ENCODE data around the gene PSTPIP2.
A peak's percentile ranks its signal among the peaks of the same experiment; 100 is the strongest.

PSTPIP2 gene

DNA sequence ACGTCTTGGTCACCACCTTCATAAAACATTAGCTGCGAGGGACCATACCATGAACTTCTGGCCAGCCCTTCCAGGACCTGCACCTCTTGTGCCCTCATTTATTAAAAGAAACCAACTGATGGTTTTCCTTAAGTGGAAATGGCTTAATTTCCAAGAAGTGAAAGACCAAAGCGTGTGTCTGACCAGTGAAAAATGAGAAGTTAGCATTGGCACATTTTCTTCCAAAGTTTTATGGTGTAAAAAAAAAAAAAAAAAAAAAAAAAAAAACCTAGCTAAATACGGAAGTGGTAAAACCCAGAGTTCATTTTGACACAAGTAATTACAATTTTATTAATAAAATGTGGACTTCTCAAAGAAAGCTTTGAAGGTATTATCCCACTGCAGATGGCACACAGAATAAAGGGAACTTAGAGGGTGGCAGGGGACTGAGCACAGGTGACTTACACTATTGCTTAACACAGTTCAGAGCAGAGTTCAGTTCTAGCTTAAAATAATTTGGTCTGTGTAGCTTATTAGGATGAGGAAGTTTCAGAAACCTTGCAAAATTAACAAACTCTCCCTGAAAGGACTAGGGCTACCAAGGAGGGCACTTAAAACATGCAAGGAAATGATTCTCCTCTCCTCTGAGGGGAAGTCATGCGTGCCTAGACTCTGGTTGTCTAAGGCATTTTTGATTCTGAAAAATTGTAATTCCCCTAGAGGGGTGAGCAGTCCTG is 62.8 kb downstream of the PSTPIP2 start:
- Histone ChIP-seq H3K14ac (ENCODE audit: low read length) (no peak overlapping the region), H4K12ac (ENCODE audit: low read depth, low read length) (no peak overlapping the region), H2AK5ac (ENCODE audit: low read length) (no peak overlapping the region), H2BK12ac (ENCODE audit: low read length) (no peak overlapping the region), H4K8ac (ENCODE audit: low read depth, low read length) (no peak overlapping the region), H3K79me1 (ENCODE audit: low read length) (no peaks in the 10 kb centered on the region), H2BK120ac (ENCODE audit: insufficient read depth, low read length, poor library complexity) (no peak overlapping the region), H3K36me3 (ENCODE audit: control insufficient read depth in 1 of 2, insufficient read depth in 2 of 2, low read length in 2 of 2) (peaks cover 14 to 25% of the 10 kb centered on the region in 2 experiments), H2AFZ (ENCODE audit: insufficient read depth, low read length, poor library complexity) (no peak overlapping the region), H3K27ac (ENCODE audit: low read depth, low read length) (no peak overlapping the region), H4K91ac (ENCODE audit: low read depth, low read length) (no peak overlapping the region), H3K4me2 (ENCODE audit: low read length) (no peak overlapping the region), H3K9ac (ENCODE audit: low read length) (no peak overlapping the region), H3K4me3 (ENCODE audit: low read depth, low read length) (no peak overlapping the region), H2BK5ac (ENCODE audit: low read depth, low read length, poor library complexity) (no peak overlapping the region), H3K23ac (ENCODE audit: low read length) (no peak overlapping the region), H3K27me3 (ENCODE audit: insufficient read depth, low read length) (no peaks in the 10 kb centered on the region), H3K9me3 (ENCODE audit: insufficient read depth, low read depth, low read length) (no peaks in the 10 kb centered on the region), H3K4ac (ENCODE audit: low read depth, low read length) (no peak overlapping the region), H3K4me1 (ENCODE audit: control insufficient read depth in 1 of 2, insufficient read depth in 2 of 2, low read length in 2 of 2) (peaks cover 0 to 4% of the 10 kb centered on the region in 2 experiments), H3K18ac (ENCODE audit: low read length) (no peak overlapping the region), H3K79me2 (ENCODE audit: control insufficient read depth, insufficient read depth, low read length, poor library complexity) (no peaks in the 10 kb centered on the region)
- no CpG with 5 or more reads among the region's 5 CpGs for WGBS (ENCODE audit: extremely low coverage, insufficient coverage, insufficient read length)
- peak in 1 of 2 donors; percentile 26 for DNase-seq

DNA sequence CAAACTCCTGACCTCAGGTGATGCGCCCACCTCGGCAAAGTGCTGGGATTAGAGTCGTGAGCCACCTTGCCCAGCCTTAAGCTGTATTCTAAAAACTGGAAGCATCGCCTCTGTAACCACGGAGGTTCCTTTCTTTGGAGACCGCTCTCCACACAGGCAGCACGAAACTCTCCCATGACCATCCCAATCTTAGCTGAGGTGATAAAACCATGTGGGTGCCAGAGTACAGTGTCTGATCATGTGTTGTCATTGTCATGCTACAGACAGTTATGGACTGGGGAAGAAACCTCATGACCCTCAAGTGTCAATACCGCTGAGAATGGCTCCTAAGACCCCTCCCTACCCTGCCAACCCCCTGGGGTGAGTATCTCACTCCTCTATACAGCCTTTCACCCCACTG is 63.5 kb downstream of the PSTPIP2 start:
- no peaks in the 10 kb centered on the region for H3K27me3 ChIP-seq (ENCODE audit: insufficient read depth, low read length)
- H3K4me1 ChIP-seq (ENCODE audit: control insufficient read depth in 1 of 2, insufficient read depth in 2 of 2, low read length in 2 of 2): peaks cover 0 to 4% of the 10 kb centered on the region in 2 experiments
- H3K23ac ChIP-seq (ENCODE audit: low read length): no peak overlapping the region
- no peak overlapping the region for H2BK5ac ChIP-seq (ENCODE audit: low read depth, low read length, poor library complexity)
- no peak overlapping the region for H3K4ac ChIP-seq (ENCODE audit: low read depth, low read length)
- DNase-seq: no peak
- no peak overlapping the region for H3K14ac ChIP-seq (ENCODE audit: low read length)
- no peak overlapping the region for H3K4me3 ChIP-seq (ENCODE audit: low read depth, low read length)
- H2BK120ac ChIP-seq (ENCODE audit: insufficient read depth, low read length, poor library complexity): no peak overlapping the region
- H4K91ac ChIP-seq (ENCODE audit: low read depth, low read length): no peak overlapping the region
- no peaks in the 10 kb centered on the region for H3K79me1 ChIP-seq (ENCODE audit: low read length)
- H3K36me3 ChIP-seq (ENCODE audit: control insufficient read depth in 1 of 2, insufficient read depth in 2 of 2, low read length in 2 of 2): peaks cover 13 to 25% of the 10 kb centered on the region in 2 experiments
- H4K12ac ChIP-seq (ENCODE audit: low read depth, low read length): no peak overlapping the region
- WGBS (ENCODE audit: extremely low coverage, insufficient coverage, insufficient read length): no CpG with 5 or more reads among the region's 8 CpGs
- no peak overlapping the region for H2AFZ ChIP-seq (ENCODE audit: insufficient read depth, low read length, poor library complexity)
- no peak overlapping the region for H4K8ac ChIP-seq (ENCODE audit: low read depth, low read length)
- H3K9ac ChIP-seq (ENCODE audit: low read length): no peak overlapping the region
- no peak overlapping the region for H3K4me2 ChIP-seq (ENCODE audit: low read length)
- H3K18ac ChIP-seq (ENCODE audit: low read length): no peak overlapping the region
- no peak overlapping the region for H2AK5ac ChIP-seq (ENCODE audit: low read length)
- no peaks in the 10 kb centered on the region for H3K79me2 ChIP-seq (ENCODE audit: control insufficient read depth, insufficient read depth, low read length, poor library complexity)
- no peak overlapping the region for H2BK12ac ChIP-seq (ENCODE audit: low read length)
- H3K27ac ChIP-seq (ENCODE audit: low read depth, low read length): no peak overlapping the region
- no peaks in the 10 kb centered on the region for H3K9me3 ChIP-seq (ENCODE audit: insufficient read depth, low read depth, low read length)

DNA sequence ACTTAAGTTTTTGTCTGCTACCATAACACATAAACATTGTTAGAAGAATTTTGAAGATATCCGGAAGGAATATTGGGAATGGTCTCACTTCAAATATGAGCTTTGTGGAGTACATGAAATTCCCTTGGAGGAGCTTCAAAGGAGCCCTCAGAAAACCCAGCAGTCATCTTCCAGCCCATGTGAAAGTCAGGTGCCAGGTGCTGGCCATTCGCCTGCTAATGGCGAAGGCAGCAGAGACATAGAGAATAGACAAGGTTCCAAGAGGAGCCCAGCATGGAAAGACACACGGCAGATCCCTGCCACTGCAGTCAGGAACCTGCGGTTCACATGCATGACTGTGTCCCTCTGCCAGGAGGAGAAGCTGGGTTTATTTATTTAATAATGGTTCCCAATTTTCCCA is 64.9 kb downstream of the PSTPIP2 start:
- peaks cover 0 to 4% of the 10 kb centered on the region in 2 experiments for H3K4me1 ChIP-seq (ENCODE audit: control insufficient read depth in 1 of 2, insufficient read depth in 2 of 2, low read length in 2 of 2)
- DNase-seq: no peak
- no peaks in the 10 kb centered on the region for H3K79me2 ChIP-seq (ENCODE audit: control insufficient read depth, insufficient read depth, low read length, poor library complexity)
- no peaks in the 10 kb centered on the region for H3K79me1 ChIP-seq (ENCODE audit: low read length)
- H3K23ac ChIP-seq (ENCODE audit: low read length): no peak overlapping the region
- no peak overlapping the region for H4K8ac ChIP-seq (ENCODE audit: low read depth, low read length)
- H3K14ac ChIP-seq (ENCODE audit: low read length): no peak overlapping the region
- H2BK5ac ChIP-seq (ENCODE audit: low read depth, low read length, poor library complexity): no peak overlapping the region
- H3K4me2 ChIP-seq (ENCODE audit: low read length): no peak overlapping the region
- WGBS (ENCODE audit: extremely low coverage, insufficient coverage, insufficient read length): no CpG with 5 or more reads among the region's 5 CpGs
- no peak overlapping the region for H3K27ac ChIP-seq (ENCODE audit: low read depth, low read length)
- H2AFZ ChIP-seq (ENCODE audit: insufficient read depth, low read length, poor library complexity): no peak overlapping the region
- H3K27me3 ChIP-seq (ENCODE audit: insufficient read depth, low read length): no peaks in the 10 kb centered on the region
- no peak overlapping the region for H2AK5ac ChIP-seq (ENCODE audit: low read length)
- H3K4me3 ChIP-seq (ENCODE audit: low read depth, low read length): no peak overlapping the region
- no peak overlapping the region for H3K9ac ChIP-seq (ENCODE audit: low read length)
- H3K36me3 ChIP-seq (ENCODE audit: control insufficient read depth in 1 of 2, insufficient read depth in 2 of 2, low read length in 2 of 2): peaks cover 18 to 30% of the 10 kb centered on the region in 2 experiments
- H4K91ac ChIP-seq (ENCODE audit: low read depth, low read length): no peak overlapping the region
- H2BK120ac ChIP-seq (ENCODE audit: insufficient read depth, low read length, poor library complexity): no peak overlapping the region
- no peaks in the 10 kb centered on the region for H3K9me3 ChIP-seq (ENCODE audit: insufficient read depth, low read depth, low read length)
- no peak overlapping the region for H4K12ac ChIP-seq (ENCODE audit: low read depth, low read length)
- H2BK12ac ChIP-seq (ENCODE audit: low read length): no peak overlapping the region
- no peak overlapping the region for H3K18ac ChIP-seq (ENCODE audit: low read length)
- no peak overlapping the region for H3K4ac ChIP-seq (ENCODE audit: low read depth, low read length)

DNA sequence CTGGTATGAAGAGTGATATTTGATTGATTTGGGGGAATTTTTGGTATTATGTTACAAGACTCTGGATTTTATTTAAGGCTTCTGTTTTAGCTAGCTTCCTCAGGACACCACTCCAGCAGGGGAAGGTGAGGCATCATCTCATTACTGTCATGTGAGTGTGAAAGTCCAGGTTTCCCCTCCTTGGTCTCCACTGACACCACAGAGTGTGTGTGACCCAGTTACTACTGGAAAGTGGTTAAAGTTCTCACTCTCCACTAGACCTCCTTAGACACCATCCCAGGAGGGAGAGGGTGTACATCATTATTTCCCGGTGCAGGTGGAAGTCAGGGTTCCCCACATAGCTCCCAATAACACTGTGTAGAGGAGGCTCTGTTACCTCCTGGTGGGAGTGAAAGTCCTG is 69.1 kb downstream of the PSTPIP2 start:
- no peak overlapping the region for H3K4me3 ChIP-seq (ENCODE audit: low read depth, low read length)
- no peaks in the 10 kb centered on the region for H3K4me1 ChIP-seq (ENCODE audit: control insufficient read depth in 1 of 2, insufficient read depth in 2 of 2, low read length in 2 of 2)
- no peak overlapping the region for H2AK5ac ChIP-seq (ENCODE audit: low read length)
- no peak overlapping the region for H3K4ac ChIP-seq (ENCODE audit: low read depth, low read length)
- no peak overlapping the region for H3K4me2 ChIP-seq (ENCODE audit: low read length)
- H3K18ac ChIP-seq (ENCODE audit: low read length): no peak overlapping the region
- H4K8ac ChIP-seq (ENCODE audit: low read depth, low read length): no peak overlapping the region
- H2AFZ ChIP-seq (ENCODE audit: insufficient read depth, low read length, poor library complexity): no peak overlapping the region
- no peak overlapping the region for H2BK120ac ChIP-seq (ENCODE audit: insufficient read depth, low read length, poor library complexity)
- no CpG with 5 or more reads among the region's 1 CpG for WGBS (ENCODE audit: extremely low coverage, insufficient coverage, insufficient read length)
- no peaks in the 10 kb centered on the region for H3K9me3 ChIP-seq (ENCODE audit: insufficient read depth, low read depth, low read length)
- no peak overlapping the region for H2BK5ac ChIP-seq (ENCODE audit: low read depth, low read length, poor library complexity)
- H3K27ac ChIP-seq (ENCODE audit: low read depth, low read length): no peak overlapping the region
- H3K79me2 ChIP-seq (ENCODE audit: control insufficient read depth, insufficient read depth, low read length, poor library complexity): no peaks in the 10 kb centered on the region
- H4K91ac ChIP-seq (ENCODE audit: low read depth, low read length): no peak overlapping the region
- H3K79me1 ChIP-seq (ENCODE audit: low read length): no peaks in the 10 kb centered on the region
- H3K9ac ChIP-seq (ENCODE audit: low read length): peak overlapping the region; percentile 12
- H3K27me3 ChIP-seq (ENCODE audit: insufficient read depth, low read length): no peaks in the 10 kb centered on the region
- DNase-seq: no peak
- no peak overlapping the region for H2BK12ac ChIP-seq (ENCODE audit: low read length)
- H4K12ac ChIP-seq (ENCODE audit: low read depth, low read length): no peak overlapping the region
- peaks cover 12 to 25% of the 10 kb centered on the region in 2 experiments for H3K36me3 ChIP-seq (ENCODE audit: control insufficient read depth in 1 of 2, insufficient read depth in 2 of 2, low read length in 2 of 2)
- no peak overlapping the region for H3K23ac ChIP-seq (ENCODE audit: low read length)
- H3K14ac ChIP-seq (ENCODE audit: low read length): no peak overlapping the region
